HG02588 (cell line): ENCODE measurements around the gene DTNA.
"Not testable (repeated sequence)": the region's sequence is repeated elsewhere in the genome, so short reads cannot be mapped to it uniquely, and the experiment has no call there.

Experiments
- ATAC-seq: cut with Tn5 transposase; IDR thresholded peaks from one replicate; pipeline ENCODE4 v1.9.1; 2021; ENCODE audit warnings: mild to moderate bottlenecking, moderate library complexity; ENCODE audit not compliant: unreplicated experiment

The DTNA gene

GRCh38 chr18:34887881-34888580 lies 177.9 kb downstream of the DTNA start:
- ATAC-seq, result no peak

GRCh38 chr18:34890486-34891085 lies 180.5 kb downstream of the DTNA start:
- ATAC-seq, result no peak

GRCh38 chr18:34892379-34892778 lies 182.3 kb downstream of the DTNA start:
- ATAC-seq, result no peak

GRCh38 chr18:34893239-34893638 lies 183.1 kb downstream of the DTNA start:
- no peak for ATAC-seq

- no peak for ATAC-seq
Measured at GRCh38 chr18:34901299-34901698, 191.2 kb downstream of the DTNA start.

GRCh38 chr18:34904994-34905393 lies 194.9 kb downstream of the DTNA start:
- no peak for ATAC-seq

GRCh38 chr18:34906985-34907384 lies 196.9 kb downstream of the DTNA start:
- ATAC-seq, result not testable (repeated sequence)

- no peak for ATAC-seq
Measured at GRCh38 chr18:34909637-34910364, 199.7 kb downstream of the DTNA start.

- no peak for ATAC-seq
Measured at GRCh38 chr18:34911081-34911480, 201.0 kb downstream of the DTNA start.

GRCh38 chr18:34911661-34912384 lies 201.7 kb downstream of the DTNA start:
- ATAC-seq, result no peak

GRCh38 chr18:34913837-34914661 lies 204.0 kb downstream of the DTNA start:
- ATAC-seq, result no peak

GRCh38 chr18:34915046-34915445 lies 204.9 kb downstream of the DTNA start:
- no peak for ATAC-seq

GRCh38 chr18:34916539-34916938 lies 206.4 kb downstream of the DTNA start:
- ATAC-seq, result not testable (repeated sequence)

- no peak for ATAC-seq
Measured at GRCh38 chr18:34918856-34919255, 208.8 kb downstream of the DTNA start.

GRCh38 chr18:34921226-34921625 lies 211.1 kb downstream of the DTNA start:
- no peak for ATAC-seq

GRCh38 chr18:34921811-34922385 lies 211.8 kb downstream of the DTNA start:
- ATAC-seq, result no peak

- ATAC-seq, result not testable (repeated sequence)
Measured at GRCh38 chr18:34922594-34922993, 212.5 kb downstream of the DTNA start.

- no peak for ATAC-seq
Measured at GRCh38 chr18:34923911-34924310, 213.8 kb downstream of the DTNA start.

GRCh38 chr18:34926683-34927082 lies 216.6 kb downstream of the DTNA start:
- ATAC-seq, result no peak

- no peak for ATAC-seq
Measured at GRCh38 chr18:34928088-34928753, 218.1 kb downstream of the DTNA start.
